ENCODE data around the gene MTARC2. TPM values are rescaled to one million over a fixed set of nuclear protein-coding genes. Genes with fewer than 3 reads are reported as not detected.

MTARC2 gene
- total and polyA plus RNA-seq, 2 donors (not counting 1 experiment from before 2014, with no cell fraction given), result 16.3 to 22.6 TPM

DNA sequence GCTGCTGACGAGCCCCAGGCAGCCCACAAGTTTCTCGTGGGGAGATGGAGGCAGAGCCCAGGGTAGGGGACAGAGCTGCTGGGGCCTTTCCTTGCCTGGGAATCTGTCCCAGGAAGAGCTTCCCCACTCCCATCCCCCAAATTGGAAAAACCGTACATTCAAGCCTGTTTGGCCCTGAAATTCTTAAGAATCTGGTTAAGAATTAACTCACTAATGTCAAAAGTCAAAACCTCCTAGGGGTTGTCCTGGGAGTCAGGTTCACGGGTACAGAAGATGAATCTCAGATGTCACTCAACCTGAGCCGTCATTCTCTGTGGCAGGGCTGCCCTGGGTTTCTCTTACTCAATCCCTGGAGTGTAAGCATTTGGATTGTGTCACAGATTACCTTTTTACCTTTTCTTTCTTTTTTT lies 49.5 kb upstream of the MTARC2 start:
- Mint-ChIP-seq H3K4me3 (no peak overlapping the region), H3K27me3 (no peaks in the 10 kb centered on the region), H3K9me3 (ENCODE audit: insufficient read depth) (no peaks in the 10 kb centered on the region), H3K4me1 (peaks cover 6% of the 10 kb centered on the region), H3K27ac (no peak overlapping the region)
- Histone ChIP-seq H3K4me3 (ENCODE audit: control extremely low read depth in 1 of 5, extremely low read depth in 1 of 5, insufficient read depth in 1 of 5, low read depth in 2 of 5, low read length in 4 of 5) (no peak overlapping the region), H3K27me3 (replicated peaks in 1 of 4; ENCODE audit: control extremely low read depth in 1 of 4, control insufficient read depth in 3 of 4, insufficient read depth in 4 of 4, low read length in 3 of 4) (no peaks in the 10 kb centered on the region), H3K9me3 (ENCODE audit: control extremely low read depth in 1 of 3, control insufficient read depth in 2 of 3, insufficient read depth in 1 of 3, low read length in 2 of 3) (no peaks in the 10 kb centered on the region), H3K4me2 (replicated peaks; ENCODE audit: low read depth, low read length, poor library complexity, severe bottlenecking) (no peak overlapping the region), H3K27ac (ENCODE audit: low read length in 2 of 2) (no peak overlapping the region), H3K9ac (ENCODE audit: low read length) (no peak overlapping the region), H2AFZ (ENCODE audit: insufficient read depth, low read depth, low read length, poor library complexity, severe bottlenecking) (no peak overlapping the region), H3K36me3 (replicated peaks in 1 of 2; ENCODE audit: control extremely low read depth in 1 of 2, control insufficient read depth in 1 of 2, extremely low read depth in 1 of 2, insufficient read depth in 2 of 2, low read length in 1 of 2) (no peaks in the 10 kb centered on the region), H3K4me1 (ENCODE audit: control insufficient read depth in 2 of 2, insufficient read depth in 2 of 2, low read length in 2 of 2) (peaks cover 0 to 4% of the 10 kb centered on the region in 2 donors), H4K20me1 (ENCODE audit: control insufficient read depth, insufficient read depth, low read length, poor library complexity, severe bottlenecking) (no peaks in the 10 kb centered on the region), H3K79me2 (ENCODE audit: control insufficient read depth, insufficient read depth, low read length) (no peaks in the 10 kb centered on the region)
- 100% methylated on average over 2 of the region's 5 CpGs for WGBS (ENCODE audit: insufficient coverage)
- no peak for TF ChIP-seq EZH2 (IDR thresholded peaks at IDR 0.05; ENCODE audit: borderline replicate concordance, insufficient read depth, low read depth, low read length, poor library complexity, severe bottlenecking)
- TF ChIP-seq, protein P1, sequence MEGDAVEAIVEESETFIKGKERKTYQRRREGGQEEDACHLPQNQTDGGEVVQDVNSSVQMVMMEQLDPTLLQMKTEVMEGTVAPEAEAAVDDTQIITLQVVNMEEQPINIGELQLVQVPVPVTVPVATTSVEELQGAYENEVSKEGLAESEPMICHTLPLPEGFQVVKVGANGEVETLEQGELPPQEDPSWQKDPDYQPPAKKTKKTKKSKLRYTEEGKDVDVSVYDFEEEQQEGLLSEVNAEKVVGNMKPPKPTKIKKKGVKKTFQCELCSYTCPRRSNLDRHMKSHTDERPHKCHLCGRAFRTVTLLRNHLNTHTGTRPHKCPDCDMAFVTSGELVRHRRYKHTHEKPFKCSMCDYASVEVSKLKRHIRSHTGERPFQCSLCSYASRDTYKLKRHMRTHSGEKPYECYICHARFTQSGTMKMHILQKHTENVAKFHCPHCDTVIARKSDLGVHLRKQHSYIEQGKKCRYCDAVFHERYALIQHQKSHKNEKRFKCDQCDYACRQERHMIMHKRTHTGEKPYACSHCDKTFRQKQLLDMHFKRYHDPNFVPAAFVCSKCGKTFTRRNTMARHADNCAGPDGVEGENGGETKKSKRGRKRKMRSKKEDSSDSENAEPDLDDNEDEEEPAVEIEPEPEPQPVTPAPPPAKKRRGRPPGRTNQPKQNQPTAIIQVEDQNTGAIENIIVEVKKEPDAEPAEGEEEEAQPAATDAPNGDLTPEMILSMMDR (IDR thresholded peaks at IDR 0.05), result no peak
- CTCF ChIA-PET, result interaction anchor here (1.1 to 2.1 kb wide), 3 partner anchors 9 to 78 kb away, joined by 3 to 5 read pairs (median 3); no protein-coding TSS in a partner anchor
- DNase-seq, result no peak
- intact Hi-C loops (cut with micrococcal nuclease), result no loop called here
- POLR2A ChIA-PET, result no interaction called here
- ATAC-seq (ENCODE audit: low read depth), result no peak

DNA sequence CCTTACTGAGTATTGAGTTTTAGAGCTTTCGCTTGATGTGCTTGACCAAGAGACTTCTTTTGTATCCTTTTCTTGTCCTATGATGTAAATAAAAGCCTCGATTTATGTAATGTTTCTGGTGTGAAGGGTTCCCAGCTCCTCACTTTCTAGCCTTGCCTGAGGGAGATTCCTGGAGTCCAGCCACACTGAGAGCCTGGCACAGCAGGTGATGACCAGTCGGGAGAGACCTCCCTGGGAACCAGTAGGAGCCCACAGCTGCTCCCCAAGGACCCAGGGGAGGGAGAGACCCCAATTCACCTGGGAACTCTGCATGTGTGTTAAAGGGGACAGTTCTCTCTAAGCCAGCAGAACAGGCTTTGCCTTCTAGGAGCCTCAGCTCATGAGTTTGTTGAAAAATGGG lies 49.1 kb upstream of the MTARC2 start:
- Histone ChIP-seq H4K20me1 (ENCODE audit: control insufficient read depth, insufficient read depth, low read length, poor library complexity, severe bottlenecking) (no peaks in the 10 kb centered on the region), H3K4me1 (ENCODE audit: control insufficient read depth in 2 of 2, insufficient read depth in 2 of 2, low read length in 2 of 2) (peaks cover 0 to 4% of the 10 kb centered on the region in 2 donors), H3K4me2 (replicated peaks; ENCODE audit: low read depth, low read length, poor library complexity, severe bottlenecking) (no peak overlapping the region), H3K9me3 (ENCODE audit: control extremely low read depth in 1 of 3, control insufficient read depth in 2 of 3, insufficient read depth in 1 of 3, low read length in 2 of 3) (no peaks in the 10 kb centered on the region), H3K9ac (ENCODE audit: low read length) (no peak overlapping the region), H3K4me3 (ENCODE audit: control extremely low read depth in 1 of 5, extremely low read depth in 1 of 5, insufficient read depth in 1 of 5, low read depth in 2 of 5, low read length in 4 of 5) (no peak overlapping the region), H3K36me3 (replicated peaks in 1 of 2; ENCODE audit: control extremely low read depth in 1 of 2, control insufficient read depth in 1 of 2, extremely low read depth in 1 of 2, insufficient read depth in 2 of 2, low read length in 1 of 2) (no peaks in the 10 kb centered on the region), H3K79me2 (ENCODE audit: control insufficient read depth, insufficient read depth, low read length) (no peaks in the 10 kb centered on the region), H3K27ac (ENCODE audit: low read length in 2 of 2) (no peak overlapping the region), H3K27me3 (replicated peaks in 1 of 4; ENCODE audit: control extremely low read depth in 1 of 4, control insufficient read depth in 3 of 4, insufficient read depth in 4 of 4, low read length in 3 of 4) (no peaks in the 10 kb centered on the region), H2AFZ (ENCODE audit: insufficient read depth, low read depth, low read length, poor library complexity, severe bottlenecking) (no peak overlapping the region)
- H3K4me1 Mint-ChIP-seq, result peaks cover 6% of the 10 kb centered on the region
- no peak for TF ChIP-seq EZH2 (IDR thresholded peaks at IDR 0.05; ENCODE audit: borderline replicate concordance, insufficient read depth, low read depth, low read length, poor library complexity, severe bottlenecking)
- TF ChIP-seq, protein P1 (IDR thresholded peaks at IDR 0.05), result no peak
- ATAC-seq (ENCODE audit: low read depth), result no peak
- ChIA-PET POLR2A (no interaction called here), CTCF (interaction anchor here (1.1 to 2.1 kb wide), 3 partner anchors 9 to 78 kb away, joined by 3 to 5 read pairs (median 3); no protein-coding TSS in a partner anchor)
- no peak overlapping the region for H3K27ac Mint-ChIP-seq
- DNase-seq, result no peak
- intact Hi-C loops (cut with micrococcal nuclease), result no loop called here
- H3K9me3 Mint-ChIP-seq (ENCODE audit: insufficient read depth), result no peaks in the 10 kb centered on the region
- WGBS (ENCODE audit: insufficient coverage), result 100% methylated on average over 1 of the region's 3 CpGs
- no peak overlapping the region for H3K4me3 Mint-ChIP-seq
- no peaks in the 10 kb centered on the region for H3K27me3 Mint-ChIP-seq

Data from B cell (primary cell).